Large intestine (tissue), 3 donors: ENCODE measurements around the gene PLLP. TPM values are rescaled to one million over a fixed set of nuclear protein-coding genes. Genes with fewer than 3 reads are reported as not detected.

Source experiments
- DNase-seq, 2 donors: peaks; one replicate each; pipeline versions ENCODE4 v3.0.0 to v3.0.0-alpha.2; 2013
- H3K27ac ChIP-seq: one replicate; pipeline ENCODE4 v1.5.1; 2013; ENCODE audit warnings: low read length
- H3K27me3 ChIP-seq: 2 replicates; pipeline ENCODE4 v1.6.1; 2013; ENCODE audit warnings: low read length; ENCODE audit not compliant: control insufficient read depth, insufficient read depth
- H3K36me3 ChIP-seq: 2 replicates; pipeline ENCODE4 v1.6.1; 2013; ENCODE audit warnings: low read length; ENCODE audit not compliant: control insufficient read depth, insufficient read depth
- H3K4me1 ChIP-seq: one replicate; pipeline ENCODE4 v1.6.1; 2013; ENCODE audit warnings: low read length; ENCODE audit not compliant: control insufficient read depth, insufficient read depth
- H3K4me3 ChIP-seq: one replicate; pipeline ENCODE4 v1.5.1; 2013; ENCODE audit warnings: low read length
- H3K9me3 ChIP-seq: one replicate; pipeline ENCODE4 v1.6.1; 2013; ENCODE audit warnings: mild to moderate bottlenecking, low read depth, low read length, moderate library complexity; ENCODE audit not compliant: control insufficient read depth
- WGBS: methylation state at CpG from one replicate; pipeline ENCODE4 v1.1.5; 2013; ENCODE audit warnings: low lambda C conversion rate; ENCODE audit not compliant: insufficient coverage; 5-methylcytosine and 5-hydroxymethylcytosine counted together
- polyA plus RNA-seq: library from polyadenylated mRNA; unstranded; fragments of 120-200 nt; gene quantifications from one replicate; pipeline ENCODE4 v1.2.1, GENCODE V29; 2013

PLLP gene
- polyA plus RNA-seq, 1 donor, result 117 TPM

- Histone ChIP-seq H3K27me3 (no peaks in the 10 kb centered on the region), H3K4me3 (no peak overlapping the region), H3K36me3 (peaks cover 76% of the 10 kb centered on the region), H3K27ac (no peak overlapping the region), H3K4me1 (no peaks in the 10 kb centered on the region), H3K9me3 (no peaks in the 10 kb centered on the region)
- 100% methylated on average over 1 of the region's 6 CpGs for WGBS
- no peak for DNase-seq
Measured at GRCh38 chr16:57224651-57225335, 59.7 kb downstream of the PLLP start.

GRCh38 chr16:57223057-57223456 lies 61.4 kb downstream of the PLLP start:
- peaks cover 77% of the 10 kb centered on the region for H3K36me3 ChIP-seq
- WGBS, result no CpG with 5 or more reads among the region's 1 CpG
- no peaks in the 10 kb centered on the region for H3K4me1 ChIP-seq
- no peak overlapping the region for H3K4me3 ChIP-seq
- H3K27ac ChIP-seq, result no peak overlapping the region
- H3K9me3 ChIP-seq, result peaks cover 6% of the 10 kb centered on the region
- no peak for DNase-seq
- no peaks in the 10 kb centered on the region for H3K27me3 ChIP-seq

GRCh38 chr16:57216968-57217367 lies 67.5 kb downstream of the PLLP start:
- H3K9me3 ChIP-seq, result peaks cover 6% of the 10 kb centered on the region
- no peak for DNase-seq
- H3K4me1 ChIP-seq, result no peaks in the 10 kb centered on the region
- no CpG with 5 or more reads among the region's 2 CpGs for whole genome bisulfite sequencing
- H3K27ac ChIP-seq, result no peak overlapping the region
- H3K4me3 ChIP-seq, result no peak overlapping the region
- no peaks in the 10 kb centered on the region for H3K27me3 ChIP-seq
- peaks cover 81% of the 10 kb centered on the region for H3K36me3 ChIP-seq

- H3K36me3 ChIP-seq, result peaks cover 83% of the 10 kb centered on the region
- H3K27me3 ChIP-seq, result no peaks in the 10 kb centered on the region
- no CpG with 5 or more reads among the region's 1 CpG for WGBS
- peaks cover 3% of the 10 kb centered on the region for H3K9me3 ChIP-seq
- DNase-seq, result no peak
- no peaks in the 10 kb centered on the region for H3K4me1 ChIP-seq
- H3K4me3 ChIP-seq, result no peak overlapping the region
- H3K27ac ChIP-seq, result no peak overlapping the region
Measured at GRCh38 chr16:57213462-57213861, 71.0 kb downstream of the PLLP start.

GRCh38 chr16:57209780-57210179 lies 74.7 kb downstream of the PLLP start:
- H3K4me3 ChIP-seq, result no peak overlapping the region
- no CpG with 5 or more reads among the region's 5 CpGs for WGBS
- H3K9me3 ChIP-seq, result no peaks in the 10 kb centered on the region
- no peaks in the 10 kb centered on the region for H3K4me1 ChIP-seq
- H3K36me3 ChIP-seq, result peaks cover 74% of the 10 kb centered on the region
- no peak for DNase-seq
- no peak overlapping the region for H3K27ac ChIP-seq
- no peaks in the 10 kb centered on the region for H3K27me3 ChIP-seq

- no peaks in the 10 kb centered on the region for H3K27me3 ChIP-seq
- DNase-seq, result no peak
- no peaks in the 10 kb centered on the region for H3K4me1 ChIP-seq
- no CpG with 5 or more reads among the region's 1 CpG for WGBS
- no peaks in the 10 kb centered on the region for H3K9me3 ChIP-seq
- no peak overlapping the region for H3K27ac ChIP-seq
- H3K36me3 ChIP-seq, result peaks cover 69% of the 10 kb centered on the region
- H3K4me3 ChIP-seq, result no peak overlapping the region
Measured at GRCh38 chr16:57208926-57209325, 75.5 kb downstream of the PLLP start.

Other genes with a start within 250 kb of the PLLP start
- gene CPNE2, start 192.1 kb downstream of the PLLP start, polyA plus RNA-seq, result 22.6 TPM
- 99.4 TPM for gene PSME3IP1, start 98.6 kb downstream of the PLLP start, polyA plus RNA-seq
- 44.3 TPM for gene RSPRY1, start 98.3 kb downstream of the PLLP start, polyA plus RNA-seq
- gene ARL2BP, start 39.4 kb downstream of the PLLP start, polyA plus RNA-seq, result 44.5 TPM
- gene CCL22, start 74.1 kb upstream of the PLLP start, polyA plus RNA-seq, result 0.30 TPM
- gene CX3CL1, start 87.8 kb upstream of the PLLP start, polyA plus RNA-seq, result 30.6 TPM
- gene CCL17, start 120.1 kb upstream of the PLLP start, polyA plus RNA-seq, result 0.30 TPM
- gene CIAPIN1, start 162.7 kb upstream of the PLLP start, polyA plus RNA-seq, result 52.8 TPM
- 73.0 TPM for gene COQ9, start 162.8 kb upstream of the PLLP start, polyA plus RNA-seq
- 76.6 TPM for gene POLR2C, start 178.0 kb upstream of the PLLP start, polyA plus RNA-seq
- 113 TPM for gene DOK4, start 201.8 kb upstream of the PLLP start, polyA plus RNA-seq